HL-60 (cell line): ENCODE results near the gene SLC16A6.
"Not testable (repeated sequence)": the region's sequence is repeated elsewhere in the genome, so short reads cannot be mapped to it uniquely, and the experiment has no call there.

Experiments
- DNase-seq, 2 experiments: peaks; one replicate each; pipeline ENCODE4 v3.0.0-alpha.2; 2010 to 2020; ENCODE audit warnings: low read depth in 1 of 2, low spot score in 1 of 2
- H3K27ac ChIP-seq: fragments of 250-450 bp; sonication (Bioruptor Pico); replicated peaks from 2 replicates; pipeline ENCODE4 v1.5.1; 2020; ENCODE audit warnings: mild to moderate bottlenecking, moderate library complexity
- H3K27me3 ChIP-seq: fragments of 250-450 bp; sonication (Bioruptor Pico); 2 replicates; pipeline ENCODE4 v1.5.1; 2021; ENCODE audit warnings: mild to moderate bottlenecking, moderate library complexity; ENCODE audit not compliant: insufficient read depth, poor library complexity, severe bottlenecking
- H3K4me3 ChIP-seq: replicated peaks from 2 replicates; pipeline ENCODE4 v1.5.1; 2011; ENCODE audit warnings: mild to moderate bottlenecking, control low read depth, low read length; ENCODE audit not compliant: insufficient read depth
- CTCF ChIP-seq: IDR thresholded peaks from one replicate; pipeline ENCODE4 v1.5.1; 2011; ENCODE audit warnings: low read length, control low read depth, inconsistent platforms; ENCODE audit not compliant: insufficient read depth
- GABPA ChIP-seq: IDR thresholded peaks from 2 replicates; pipeline ENCODE4 v1.6.1; 2012; ENCODE audit warnings: low read depth
- POLR2AphosphoS5 ChIP-seq: IDR thresholded peaks from 2 replicates; pipeline ENCODE4 v1.6.1; 2012; ENCODE audit warnings: low read depth
- REST ChIP-seq: IDR thresholded peaks from 2 replicates; pipeline ENCODE4 v1.6.1; 2012; ENCODE audit warnings: low read depth; ENCODE audit not compliant: insufficient replicate concordance
- SPI1 ChIP-seq: IDR thresholded peaks from 2 replicates; pipeline ENCODE4 v1.6.1; 2012; ENCODE audit warnings: low read depth, mild to moderate bottlenecking, borderline replicate concordance

SLC16A6 gene

GRCh38 chr17:68221786-68222185 is 69.1 kb downstream of the SLC16A6 start:
- no peak overlapping the region for H3K4me3 ChIP-seq
- TF ChIP-seq SPI1 = no peak
- no peak for TF ChIP-seq POLR2AphosphoS5
- TF ChIP-seq GABPA = no peak
- TF ChIP-seq REST = no peak
- no peak for TF ChIP-seq CTCF
- no peak overlapping the region for H3K27ac ChIP-seq

GRCh38 chr17:68220786-68221185 is 70.1 kb downstream of the SLC16A6 start:
- H3K27ac ChIP-seq, H3K27me3 ChIP-seq, DNase-seq, H3K4me3 ChIP-seq: not testable (repeated sequence)

More at GRCh38 chr17:68221786-68222185, 69.1 kb downstream of the SLC16A6 start:
- H3K27me3 ChIP-seq = no peaks in the 10 kb centered on the region
- no peak for DNase-seq

GRCh38 chr17:68220186-68220585 is 70.7 kb downstream of the SLC16A6 start:
- H3K27me3 ChIP-seq, H3K4me3 ChIP-seq, DNase-seq, H3K27ac ChIP-seq: not testable (repeated sequence)

GRCh38 chr17:68219429-68219828 is 71.5 kb downstream of the SLC16A6 start:
- H3K27me3 ChIP-seq, DNase-seq, H3K4me3 ChIP-seq, H3K27ac ChIP-seq: not testable (repeated sequence)
